Large intestine (tissue), 3 donors: ENCODE results near the gene MAPK12. TPM values are rescaled to one million over a fixed set of nuclear protein-coding genes. Genes with fewer than 3 reads are reported as not detected.

Experiments used
- DNase-seq, 2 donors: peaks; one replicate each; pipeline versions ENCODE4 v3.0.0 to v3.0.0-alpha.2; 2013
- H3K27ac ChIP-seq: one replicate; pipeline ENCODE4 v1.5.1; 2013; ENCODE audit warnings: low read length
- H3K27me3 ChIP-seq: 2 replicates; pipeline ENCODE4 v1.6.1; 2013; ENCODE audit warnings: low read length; ENCODE audit not compliant: control insufficient read depth, insufficient read depth
- H3K36me3 ChIP-seq: 2 replicates; pipeline ENCODE4 v1.6.1; 2013; ENCODE audit warnings: low read length; ENCODE audit not compliant: control insufficient read depth, insufficient read depth
- H3K4me1 ChIP-seq: one replicate; pipeline ENCODE4 v1.6.1; 2013; ENCODE audit warnings: low read length; ENCODE audit not compliant: control insufficient read depth, insufficient read depth
- H3K4me3 ChIP-seq: one replicate; pipeline ENCODE4 v1.5.1; 2013; ENCODE audit warnings: low read length
- H3K9me3 ChIP-seq: one replicate; pipeline ENCODE4 v1.6.1; 2013; ENCODE audit warnings: mild to moderate bottlenecking, low read depth, low read length, moderate library complexity; ENCODE audit not compliant: control insufficient read depth
- WGBS: methylation state at CpG from one replicate; pipeline ENCODE4 v1.1.5; 2013; ENCODE audit warnings: low lambda C conversion rate; ENCODE audit not compliant: insufficient coverage; 5-methylcytosine and 5-hydroxymethylcytosine counted together
- polyA plus RNA-seq: library from polyadenylated mRNA; unstranded; fragments of 120-200 nt; gene quantifications from one replicate; pipeline ENCODE4 v1.2.1, GENCODE V29; 2013

MAPK12 gene
- polyA plus RNA-seq, 1 donor: 7.6 TPM

DNA sequence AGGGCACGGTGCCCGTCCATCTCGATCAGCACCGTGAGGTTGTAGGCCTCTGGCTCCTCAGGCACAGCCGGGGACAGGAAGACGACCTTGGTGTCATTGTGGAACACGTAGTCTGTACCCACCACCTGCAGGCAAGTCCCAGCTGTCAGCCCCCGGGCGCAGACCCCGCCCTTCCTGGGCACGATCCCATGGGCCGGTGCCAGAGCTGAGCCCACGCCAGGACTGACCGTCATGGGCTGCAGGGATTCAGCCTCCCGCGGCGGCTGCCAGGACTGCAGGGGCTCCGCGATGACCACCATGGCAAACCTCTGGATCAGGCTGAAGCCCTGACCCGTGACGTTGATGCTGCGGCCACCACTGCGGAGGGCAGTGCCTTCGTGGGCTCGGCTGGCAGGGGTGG is 20.5 kb upstream of the MAPK12 start:
- H3K27me3 ChIP-seq: no peaks in the 10 kb centered on the region
- no peak overlapping the region for H3K27ac ChIP-seq
- H3K36me3 ChIP-seq: peaks cover 84% of the 10 kb centered on the region
- peaks cover 14% of the 10 kb centered on the region for H3K4me1 ChIP-seq
- no peak overlapping the region for H3K4me3 ChIP-seq
- peaks cover 30% of the 10 kb centered on the region for H3K9me3 ChIP-seq
- DNase-seq: no peak
- whole genome bisulfite sequencing: no CpG with 5 or more reads among the region's 25 CpGs

DNA sequence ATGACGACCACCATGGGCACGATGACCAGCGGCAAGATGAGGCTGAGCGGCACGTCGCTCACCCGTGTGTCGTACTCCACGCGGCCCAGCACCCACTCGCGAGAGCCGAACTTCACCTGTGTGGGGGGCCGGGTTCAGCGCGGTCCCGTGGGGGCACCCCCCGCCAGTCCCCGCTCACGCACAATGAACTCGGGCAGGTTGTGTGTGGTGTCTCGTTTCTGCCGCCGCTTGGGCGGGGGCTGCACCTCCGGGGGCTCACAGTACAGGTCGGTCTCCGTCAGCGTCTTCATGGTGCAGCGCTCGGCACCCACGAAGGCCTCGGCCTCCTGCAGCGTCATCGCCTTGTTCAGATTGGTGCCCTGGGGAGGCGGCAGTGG is 19.9 kb upstream of the MAPK12 start:
- H3K4me3 ChIP-seq: no peak overlapping the region
- peaks cover 83% of the 10 kb centered on the region for H3K36me3 ChIP-seq
- no peak overlapping the region for H3K27ac ChIP-seq
- no peaks in the 10 kb centered on the region for H3K27me3 ChIP-seq
- 90% methylated on average over 2 of the region's 36 CpGs for WGBS
- no peak for DNase-seq
- H3K4me1 ChIP-seq: peaks cover 14% of the 10 kb centered on the region
- peaks cover 28% of the 10 kb centered on the region for H3K9me3 ChIP-seq

DNA sequence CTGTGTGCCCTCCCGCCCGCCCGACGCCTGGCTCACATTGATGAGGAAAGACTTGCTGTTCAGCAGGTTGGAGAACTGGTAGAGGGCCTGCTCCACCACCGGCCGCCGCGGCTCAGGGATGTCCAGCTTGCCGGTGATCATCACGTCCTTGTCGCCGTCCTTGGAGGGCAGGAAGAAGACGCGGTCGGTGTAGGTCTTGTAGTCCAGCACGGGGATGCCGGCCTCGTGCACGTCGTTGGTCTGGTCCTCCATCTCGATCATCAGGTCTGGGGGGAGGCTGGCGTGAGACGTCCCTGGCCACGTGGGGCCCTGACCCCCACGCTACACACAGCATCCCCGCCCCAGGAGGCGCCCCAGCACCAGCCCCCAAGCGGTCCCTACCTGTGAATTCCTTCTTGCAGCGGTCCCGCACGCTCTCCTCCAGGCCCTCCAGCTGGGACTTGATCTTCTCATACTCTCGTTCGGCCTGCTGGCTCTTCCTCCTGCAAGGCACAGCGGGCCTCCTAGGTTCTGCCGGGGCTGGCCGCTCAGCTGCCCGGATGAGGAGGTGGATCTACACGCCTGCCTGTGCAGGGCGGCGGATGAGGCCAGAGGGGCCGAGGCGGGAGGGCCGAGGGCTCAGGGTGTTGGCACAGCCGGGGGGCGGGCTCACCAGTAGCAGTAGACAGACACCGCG is 19.4 kb upstream of the MAPK12 start:
- DNase-seq: no peak
- H3K9me3 ChIP-seq: peaks cover 30% of the 10 kb centered on the region
- no peak overlapping the region for H3K27ac ChIP-seq
- no peaks in the 10 kb centered on the region for H3K27me3 ChIP-seq
- WGBS: no CpG with 5 or more reads among the region's 47 CpGs
- H3K4me1 ChIP-seq: peaks cover 14% of the 10 kb centered on the region
- H3K4me3 ChIP-seq: no peak overlapping the region
- H3K36me3 ChIP-seq: peaks cover 80% of the 10 kb centered on the region

DNA sequence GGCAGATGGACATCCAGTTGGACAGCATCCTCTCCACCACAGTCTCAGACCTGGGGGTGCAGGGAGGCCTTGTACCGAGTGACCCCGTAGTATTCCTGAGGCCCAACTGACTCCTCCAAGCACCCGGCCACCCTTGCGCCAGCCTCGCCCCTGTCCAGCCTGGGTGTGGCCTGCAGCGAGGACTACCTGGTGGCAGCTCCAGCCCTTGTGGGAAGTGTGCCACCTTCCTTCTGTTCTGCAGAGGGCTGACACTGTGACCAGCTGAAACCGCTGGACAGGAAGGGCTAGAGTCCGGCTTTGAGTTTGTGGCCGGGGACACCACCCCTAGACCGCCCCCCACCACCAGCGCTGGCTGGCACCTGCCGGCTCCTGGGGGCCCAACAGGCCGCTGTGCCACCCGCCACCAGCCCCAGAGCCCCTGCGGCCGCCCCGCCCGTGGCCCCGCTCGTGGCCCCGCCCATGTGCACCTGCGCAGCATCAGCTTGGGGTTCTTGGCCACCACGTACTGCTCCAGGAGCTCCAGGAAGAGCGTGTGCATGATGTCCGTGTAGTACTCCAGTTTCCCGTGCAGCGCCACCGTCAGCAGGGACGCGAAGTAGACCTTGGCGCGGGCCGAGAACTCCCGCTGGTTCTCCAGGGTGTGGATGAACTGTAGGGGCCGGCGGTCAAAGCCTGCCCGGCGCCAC is 18.7 kb upstream of the MAPK12 start:
- Histone ChIP-seq H3K4me1 (peaks cover 14% of the 10 kb centered on the region), H3K27me3 (no peaks in the 10 kb centered on the region), H3K36me3 (peaks cover 83% of the 10 kb centered on the region), H3K4me3 (no peak overlapping the region), H3K27ac (no peak overlapping the region), H3K9me3 (peaks cover 30% of the 10 kb centered on the region)
- DNase-seq: no peak
- no CpG with 5 or more reads among the region's 38 CpGs for WGBS

DNA sequence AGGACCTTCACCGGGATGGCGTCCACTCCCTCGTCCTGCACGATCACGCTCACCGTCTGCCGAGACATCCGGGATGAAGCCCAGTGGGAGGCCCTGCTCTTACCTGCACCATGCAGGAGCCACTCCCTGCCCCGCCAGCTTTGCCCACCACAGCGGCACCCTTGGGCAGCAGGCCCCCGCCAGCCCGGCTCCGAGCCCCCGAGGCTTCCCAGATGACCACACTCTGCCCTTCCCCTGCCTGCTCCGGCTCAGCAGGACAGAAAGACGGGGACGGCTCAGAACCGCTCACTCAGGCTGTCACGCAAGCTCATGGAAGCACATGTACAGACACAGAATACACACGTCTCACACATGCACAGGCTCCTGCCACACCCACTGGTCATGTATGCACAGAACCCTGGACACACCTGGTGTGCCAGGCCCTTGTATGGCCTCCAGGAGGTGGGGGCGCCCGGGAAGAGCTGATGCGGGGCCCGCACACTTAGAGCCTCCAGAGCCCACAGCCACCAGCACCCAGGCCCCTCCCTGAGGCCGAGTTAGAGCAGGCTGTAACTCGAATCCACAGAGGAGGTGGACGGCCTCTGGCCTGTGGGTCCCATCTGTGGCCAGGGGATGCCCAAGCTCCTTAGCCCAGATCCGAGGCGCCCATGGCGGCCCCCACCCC is 17.6 kb upstream of the MAPK12 start:
- no peak for DNase-seq
- no peaks in the 10 kb centered on the region for H3K27me3 ChIP-seq
- H3K4me3 ChIP-seq: no peak overlapping the region
- H3K9me3 ChIP-seq: peaks cover 30% of the 10 kb centered on the region
- peaks cover 14% of the 10 kb centered on the region for H3K4me1 ChIP-seq
- no CpG with 5 or more reads among the region's 30 CpGs for WGBS
- no peak overlapping the region for H3K27ac ChIP-seq
- peaks cover 79% of the 10 kb centered on the region for H3K36me3 ChIP-seq

DNA sequence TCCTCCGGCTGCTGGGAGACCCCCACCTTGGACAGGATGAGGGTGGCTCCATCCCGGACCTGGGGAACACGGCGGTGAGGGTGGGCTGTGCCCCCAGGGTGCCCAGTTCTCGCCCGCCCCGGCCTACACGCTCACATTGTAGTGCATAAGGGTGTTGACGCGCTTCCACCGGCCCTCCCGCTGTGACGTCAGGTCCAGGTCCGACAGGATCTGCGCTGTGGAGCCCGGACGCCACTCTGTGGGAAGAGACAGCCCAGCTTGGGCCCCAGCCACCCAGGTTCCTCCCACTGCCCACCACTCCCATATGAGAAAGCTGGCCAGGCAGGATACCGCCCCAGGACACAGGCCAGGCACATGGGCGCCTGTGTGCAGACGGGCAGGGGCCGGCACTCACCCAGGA is 17.0 kb upstream of the MAPK12 start:
- H3K36me3 ChIP-seq: peaks cover 75% of the 10 kb centered on the region
- DNase-seq: no peak
- H3K4me3 ChIP-seq: no peak overlapping the region
- WGBS: no CpG with 5 or more reads among the region's 21 CpGs
- no peaks in the 10 kb centered on the region for H3K27me3 ChIP-seq
- H3K9me3 ChIP-seq: peaks cover 30% of the 10 kb centered on the region
- no peak overlapping the region for H3K27ac ChIP-seq
- peaks cover 14% of the 10 kb centered on the region for H3K4me1 ChIP-seq

DNA sequence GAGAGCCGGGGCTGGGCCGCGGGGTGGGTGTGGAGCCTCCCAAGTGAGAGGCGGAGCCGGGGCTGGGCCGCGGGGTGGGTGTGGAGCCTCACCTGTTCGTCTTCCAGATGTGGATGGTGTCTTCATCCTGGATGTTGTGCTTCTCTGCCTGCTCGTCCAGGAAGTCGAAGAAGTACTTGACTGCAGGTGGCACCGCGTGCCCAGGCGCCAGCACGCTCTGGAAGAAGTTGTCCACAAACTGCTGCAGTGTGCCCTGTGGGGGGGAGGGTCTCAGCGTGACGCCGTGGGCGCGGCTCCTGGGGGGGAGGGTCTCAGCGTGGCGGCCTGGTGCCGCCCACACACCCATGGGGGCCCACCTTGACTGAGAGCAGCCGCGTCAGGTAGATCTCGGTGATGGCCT is 16.3 kb upstream of the MAPK12 start:
- H3K4me1 ChIP-seq: peaks cover 11% of the 10 kb centered on the region
- H3K27me3 ChIP-seq: no peaks in the 10 kb centered on the region
- no peak overlapping the region for H3K27ac ChIP-seq
- H3K9me3 ChIP-seq: peaks cover 26% of the 10 kb centered on the region
- H3K4me3 ChIP-seq: no peak overlapping the region
- no CpG with 5 or more reads among the region's 25 CpGs for WGBS
- H3K36me3 ChIP-seq: peaks cover 69% of the 10 kb centered on the region
- DNase-seq: no peak

DNA sequence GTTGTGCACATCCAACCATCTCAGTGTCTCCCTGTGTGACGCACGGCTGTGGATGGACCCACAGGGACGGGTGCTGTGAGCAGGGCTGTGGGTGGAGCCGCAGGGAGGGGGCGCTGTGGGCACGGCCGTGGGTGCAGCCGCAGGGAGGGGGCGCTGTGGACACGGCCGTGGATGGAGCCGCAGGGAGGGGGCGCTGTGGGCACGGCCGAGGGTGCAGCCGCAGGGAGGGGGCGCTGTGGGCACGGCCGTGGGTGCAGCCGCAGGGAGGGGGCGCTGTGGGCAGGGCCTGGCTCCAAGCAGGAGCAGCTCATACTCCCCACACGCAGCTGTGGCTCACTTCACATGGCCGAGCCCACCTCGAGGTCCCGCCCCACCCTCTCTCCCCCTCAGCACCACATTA is 14.7 kb upstream of the MAPK12 start:
- WGBS: 82% methylated on average over 3 of the region's 25 CpGs
- no peak for DNase-seq
- Histone ChIP-seq H3K4me1 (peaks cover 7% of the 10 kb centered on the region), H3K4me3 (no peak overlapping the region), H3K9me3 (peaks cover 22% of the 10 kb centered on the region), H3K36me3 (peaks cover 54% of the 10 kb centered on the region), H3K27ac (no peak overlapping the region), H3K27me3 (peaks cover 7% of the 10 kb centered on the region)

DNA sequence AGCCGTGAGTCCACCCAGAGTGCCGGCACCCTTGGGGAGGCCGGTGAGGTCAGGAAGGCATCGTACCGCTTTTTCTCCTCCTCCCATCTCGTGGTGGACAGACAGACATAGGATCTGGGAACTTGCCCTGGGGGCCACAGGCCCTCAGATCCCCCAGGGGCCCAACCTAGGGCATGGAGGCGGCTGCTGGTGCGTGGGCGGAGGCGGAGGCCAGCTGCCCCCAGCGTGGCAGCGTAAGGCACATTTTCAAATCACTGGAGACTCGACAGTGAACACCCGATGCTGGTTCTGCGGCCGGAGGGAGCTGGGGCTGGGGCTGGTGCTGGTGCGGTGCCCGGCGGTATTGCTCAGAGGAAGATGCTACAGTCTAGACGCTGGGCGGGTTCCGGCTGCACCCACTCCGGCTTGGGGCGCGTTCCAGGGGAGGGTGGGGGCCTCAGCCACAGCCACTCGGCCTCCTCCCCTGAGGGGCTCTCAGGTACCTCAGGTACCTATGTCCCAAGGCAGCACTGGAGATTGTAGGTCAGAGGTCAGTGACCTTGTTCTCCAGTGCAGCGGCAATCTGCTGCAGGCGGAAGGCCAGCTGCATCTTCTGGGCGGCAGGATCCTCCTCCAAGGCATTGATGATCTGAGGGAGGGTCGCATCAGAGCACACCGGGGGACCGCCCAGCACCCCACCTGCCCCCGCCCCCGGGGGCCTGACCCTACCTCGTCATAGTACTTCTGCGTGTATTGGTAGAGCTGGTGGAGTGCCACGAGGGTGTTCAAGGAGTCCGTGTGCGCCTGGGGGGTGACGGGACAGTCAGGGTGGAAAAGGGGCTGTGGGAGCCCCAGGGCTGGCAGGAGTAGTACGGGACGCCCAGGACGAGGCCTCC is 13.9 kb upstream of the MAPK12 start:
- H3K9me3 ChIP-seq: peaks cover 18% of the 10 kb centered on the region
- H3K4me1 ChIP-seq: peaks cover 14% of the 10 kb centered on the region
- H3K4me3 ChIP-seq: no peak overlapping the region
- no peak overlapping the region for H3K27ac ChIP-seq
- DNase-seq: no peak
- peaks cover 48% of the 10 kb centered on the region for H3K36me3 ChIP-seq
- WGBS: no CpG with 5 or more reads among the region's 43 CpGs
- peaks cover 15% of the 10 kb centered on the region for H3K27me3 ChIP-seq

DNA sequence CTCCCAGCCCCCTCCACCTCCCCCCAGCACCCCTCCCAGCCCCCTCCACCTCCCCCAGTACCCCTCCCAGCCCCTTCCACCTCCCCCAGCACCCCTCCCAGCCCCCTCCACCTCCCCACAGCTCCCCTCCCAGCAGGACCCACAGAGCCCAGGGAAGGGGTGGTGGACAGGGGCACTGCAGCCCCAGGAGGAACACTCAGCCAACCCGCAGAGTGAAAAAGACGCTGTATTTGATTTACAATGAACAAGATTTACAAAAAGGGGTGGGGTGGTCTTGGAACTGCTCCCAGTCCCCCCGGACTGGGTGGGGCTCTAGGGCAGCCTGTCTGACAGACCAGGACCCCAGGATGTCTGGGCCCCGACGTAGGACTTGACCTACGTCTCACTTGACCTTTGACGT is 13.3 kb upstream of the MAPK12 start:
- H3K27me3 ChIP-seq: peaks cover 16% of the 10 kb centered on the region
- peaks cover 16% of the 10 kb centered on the region for H3K4me1 ChIP-seq
- WGBS: 80% methylated on average over 1 of the region's 7 CpGs
- H3K4me3 ChIP-seq: no peak overlapping the region
- peaks cover 18% of the 10 kb centered on the region for H3K9me3 ChIP-seq
- DNase-seq: no peak
- H3K27ac ChIP-seq: no peak overlapping the region
- H3K36me3 ChIP-seq: peaks cover 44% of the 10 kb centered on the region
